WTC11 (cell line): ENCODE results near the gene ANTXR2. TPM values are rescaled to one million over a fixed set of nuclear protein-coding genes. Genes with fewer than 3 reads are reported as not detected.

Experiments used
- ATAC-seq: fragments of 200-7000 bp; cut with Tn5 transposase; 2 replicates; pipeline ENCODE4 v1.10.0; 2021; ENCODE audit warnings: mild to moderate bottlenecking, moderate library complexity
- CTCF ChIA-PET: fragments of 300-600 bp; sonication (Branson Sonifier 250); formaldehyde crosslinking; loops from one replicate; lab custom pipeline; 2021; ENCODE audit warnings: antibody characterized with exemption; lab: Charles Lee
- POLR2A ChIA-PET: fragments of 350-600 bp; sonication (Branson Sonifier 250); formaldehyde crosslinking; loops from one replicate; lab custom pipeline; 2021; ENCODE audit warnings: antibody characterized with exemption; lab: Charles Lee
- DNase-seq: peaks from one replicate; pipeline ENCODE4 v3.0.0; 2021; ENCODE audit warnings: low spot score
- H3K27ac Mint-ChIP-seq: 2 replicates; pipeline ENCODE4 v1.8.0; 2021; ENCODE audit warnings: mixed read lengths
- H3K27me3 Mint-ChIP-seq: 2 replicates; pipeline ENCODE4 v1.8.0; 2021; ENCODE audit warnings: low read depth, mild to moderate bottlenecking, moderate library complexity, mixed read lengths
- H3K36me3 Mint-ChIP-seq: 2 replicates; pipeline ENCODE4 v1.8.0; 2021; ENCODE audit warnings: mixed read lengths
- H3K4me1 Mint-ChIP-seq: 2 replicates; pipeline ENCODE4 v1.8.0; 2022; ENCODE audit warnings: mixed read lengths
- H3K4me3 Mint-ChIP-seq: 2 replicates; pipeline ENCODE4 v1.8.0; 2021; ENCODE audit warnings: mild to moderate bottlenecking, moderate library complexity, mixed read lengths
- H3K9me3 Mint-ChIP-seq: 2 replicates; pipeline ENCODE4 v1.8.0; 2021; ENCODE audit warnings: mixed read lengths
- CREM ChIP-seq: sonication (generic); formaldehyde crosslinking; IDR thresholded peaks from 2 replicates; pipeline ENCODE4 v1.8.1; 2022; ENCODE audit warnings: mild to moderate bottlenecking, missing genetic modification reagents, moderate library complexity
- E2F5 ChIP-seq: sonication (generic); formaldehyde crosslinking; IDR thresholded peaks from 2 replicates; pipeline ENCODE4 v1.8.1; 2022; ENCODE audit warnings: mild to moderate bottlenecking, moderate library complexity, missing genetic modification reagents
- GABPB1 ChIP-seq: sonication (generic); formaldehyde crosslinking; IDR thresholded peaks from 2 replicates; pipeline ENCODE4 v1.8.1; 2023; ENCODE audit warnings: mild to moderate bottlenecking, missing genetic modification reagents
- KAT7 ChIP-seq: sonication (generic); formaldehyde crosslinking; IDR thresholded peaks from 2 replicates; pipeline ENCODE4 v1.8.1; 2023; ENCODE audit warnings: missing genetic modification reagents, mild to moderate bottlenecking, borderline replicate concordance
- NR1H2 ChIP-seq: sonication (generic); formaldehyde crosslinking; IDR thresholded peaks from 2 replicates; pipeline ENCODE4 v1.9.0; 2021; ENCODE audit warnings: mild to moderate bottlenecking, moderate library complexity, missing genetic modification reagents
- RELA ChIP-seq: sonication (generic); formaldehyde crosslinking; IDR thresholded peaks from 2 replicates; pipeline ENCODE4 v1.8.1; 2022; ENCODE audit warnings: missing genetic modification reagents, mild to moderate bottlenecking, borderline replicate concordance
- SMAD3 ChIP-seq: sonication (generic); formaldehyde crosslinking; IDR thresholded peaks from 2 replicates; pipeline ENCODE4 v1.8.0; 2022; ENCODE audit warnings: missing genetic modification reagents, mild to moderate bottlenecking, borderline replicate concordance
- SMAD4 ChIP-seq: sonication (generic); formaldehyde crosslinking; IDR thresholded peaks from 2 replicates; pipeline ENCODE4 v1.8.0; 2022; ENCODE audit warnings: mild to moderate bottlenecking, missing genetic modification reagents
- SP1 ChIP-seq: sonication (generic); formaldehyde crosslinking; conservative IDR thresholded peaks from 2 replicates; pipeline ENCODE4 v1.8.1; 2022; ENCODE audit warnings: missing genetic modification reagents
- TP53 ChIP-seq: sonication (generic); formaldehyde crosslinking; IDR thresholded peaks from 2 replicates; pipeline ENCODE4 v1.8.1; 2023; ENCODE audit warnings: mild to moderate bottlenecking, missing genetic modification reagents
- ZMAT4 ChIP-seq: fragments of 250-450 bp; sonication (Bioruptor Pico); IDR thresholded peaks from 2 replicates; pipeline ENCODE4 v1.9.0; 2021; ENCODE audit warnings: mild to moderate bottlenecking
- ZNF138 ChIP-seq: sonication (generic); formaldehyde crosslinking; conservative IDR thresholded peaks from 2 replicates; pipeline ENCODE4 v1.8.1; 2022; ENCODE audit warnings: mild to moderate bottlenecking, moderate library complexity, missing genetic modification reagents
- ZNF281 ChIP-seq: sonication (generic); formaldehyde crosslinking; IDR thresholded peaks from 2 replicates; pipeline ENCODE4 v1.8.0; 2023; ENCODE audit warnings: mild to moderate bottlenecking, missing genetic modification reagents
- ZNF317 ChIP-seq: sonication (generic); formaldehyde crosslinking; IDR thresholded peaks from 2 replicates; pipeline ENCODE4 v1.8.1; 2023; ENCODE audit warnings: low read depth, mild to moderate bottlenecking, moderate library complexity, missing genetic modification reagents, borderline replicate concordance
- total RNA-seq: library from RNA; stranded (reverse); gene quantifications from 3 replicates; pipeline ENCODE4 v1.2.3, GENCODE V29; 2021
- TF ChIP-seq, protein P1 (sequence below): sonication (generic); formaldehyde crosslinking; IDR thresholded peaks from 2 replicates; pipeline ENCODE4 v1.8.0; 2022; ENCODE audit warnings: mild to moderate bottlenecking, missing genetic modification reagents
- TF ChIP-seq, protein P2 (sequence below): fragments of 250-450 bp; sonication (Bioruptor Pico); IDR thresholded peaks from 2 replicates; pipeline ENCODE4 v1.9.0; 2021; ENCODE audit warnings: mild to moderate bottlenecking
- TF ChIP-seq, protein P3 (sequence below): sonication (generic); formaldehyde crosslinking; IDR thresholded peaks from 2 replicates; pipeline ENCODE4 v1.8.1; 2023; ENCODE audit warnings: mild to moderate bottlenecking, moderate library complexity, missing genetic modification reagents
- TF ChIP-seq, protein P4 (sequence below): sonication (generic); formaldehyde crosslinking; IDR thresholded peaks from 2 replicates; pipeline ENCODE4 v1.8.1; 2022; ENCODE audit warnings: mild to moderate bottlenecking, missing genetic modification reagents, moderate library complexity, borderline replicate concordance
- TF ChIP-seq, protein P5 (sequence below): fragments of 250-450 bp; sonication (Bioruptor Pico); conservative IDR thresholded peaks from 2 replicates; pipeline ENCODE4 v1.9.0; 2021; ENCODE audit warnings: mild to moderate bottlenecking

The ANTXR2 gene
- total RNA-seq, 1 experiment from 2014 or later = 9.9 TPM

- TF ChIP-seq CREM (no peak), KAT7 (CRISPR knock-in tag) (no peak), NR1H2 (no peak), ZNF281 (CRISPR knock-in tag) (no peak), TP53 (CRISPR knock-in tag) (no peak), E2F5 (CRISPR knock-in tag) (no peak), SMAD4 (CRISPR knock-in tag) (no peak), RELA (no peak)
- TF ChIP-seq, protein P1, sequence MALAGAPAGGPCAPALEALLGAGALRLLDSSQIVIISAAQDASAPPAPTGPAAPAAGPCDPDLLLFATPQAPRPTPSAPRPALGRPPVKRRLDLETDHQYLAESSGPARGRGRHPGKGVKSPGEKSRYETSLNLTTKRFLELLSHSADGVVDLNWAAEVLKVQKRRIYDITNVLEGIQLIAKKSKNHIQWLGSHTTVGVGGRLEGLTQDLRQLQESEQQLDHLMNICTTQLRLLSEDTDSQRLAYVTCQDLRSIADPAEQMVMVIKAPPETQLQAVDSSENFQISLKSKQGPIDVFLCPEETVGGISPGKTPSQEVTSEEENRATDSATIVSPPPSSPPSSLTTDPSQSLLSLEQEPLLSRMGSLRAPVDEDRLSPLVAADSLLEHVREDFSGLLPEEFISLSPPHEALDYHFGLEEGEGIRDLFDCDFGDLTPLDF = no peak
- TF ChIP-seq, protein P2, sequence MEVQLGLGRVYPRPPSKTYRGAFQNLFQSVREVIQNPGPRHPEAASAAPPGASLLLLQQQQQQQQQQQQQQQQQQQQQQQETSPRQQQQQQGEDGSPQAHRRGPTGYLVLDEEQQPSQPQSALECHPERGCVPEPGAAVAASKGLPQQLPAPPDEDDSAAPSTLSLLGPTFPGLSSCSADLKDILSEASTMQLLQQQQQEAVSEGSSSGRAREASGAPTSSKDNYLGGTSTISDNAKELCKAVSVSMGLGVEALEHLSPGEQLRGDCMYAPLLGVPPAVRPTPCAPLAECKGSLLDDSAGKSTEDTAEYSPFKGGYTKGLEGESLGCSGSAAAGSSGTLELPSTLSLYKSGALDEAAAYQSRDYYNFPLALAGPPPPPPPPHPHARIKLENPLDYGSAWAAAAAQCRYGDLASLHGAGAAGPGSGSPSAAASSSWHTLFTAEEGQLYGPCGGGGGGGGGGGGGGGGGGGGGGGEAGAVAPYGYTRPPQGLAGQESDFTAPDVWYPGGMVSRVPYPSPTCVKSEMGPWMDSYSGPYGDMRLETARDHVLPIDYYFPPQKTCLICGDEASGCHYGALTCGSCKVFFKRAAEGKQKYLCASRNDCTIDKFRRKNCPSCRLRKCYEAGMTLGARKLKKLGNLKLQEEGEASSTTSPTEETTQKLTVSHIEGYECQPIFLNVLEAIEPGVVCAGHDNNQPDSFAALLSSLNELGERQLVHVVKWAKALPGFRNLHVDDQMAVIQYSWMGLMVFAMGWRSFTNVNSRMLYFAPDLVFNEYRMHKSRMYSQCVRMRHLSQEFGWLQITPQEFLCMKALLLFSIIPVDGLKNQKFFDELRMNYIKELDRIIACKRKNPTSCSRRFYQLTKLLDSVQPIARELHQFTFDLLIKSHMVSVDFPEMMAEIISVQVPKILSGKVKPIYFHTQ (CRISPR knock-in tag) = no peak
- TF ChIP-seq, protein P3, sequence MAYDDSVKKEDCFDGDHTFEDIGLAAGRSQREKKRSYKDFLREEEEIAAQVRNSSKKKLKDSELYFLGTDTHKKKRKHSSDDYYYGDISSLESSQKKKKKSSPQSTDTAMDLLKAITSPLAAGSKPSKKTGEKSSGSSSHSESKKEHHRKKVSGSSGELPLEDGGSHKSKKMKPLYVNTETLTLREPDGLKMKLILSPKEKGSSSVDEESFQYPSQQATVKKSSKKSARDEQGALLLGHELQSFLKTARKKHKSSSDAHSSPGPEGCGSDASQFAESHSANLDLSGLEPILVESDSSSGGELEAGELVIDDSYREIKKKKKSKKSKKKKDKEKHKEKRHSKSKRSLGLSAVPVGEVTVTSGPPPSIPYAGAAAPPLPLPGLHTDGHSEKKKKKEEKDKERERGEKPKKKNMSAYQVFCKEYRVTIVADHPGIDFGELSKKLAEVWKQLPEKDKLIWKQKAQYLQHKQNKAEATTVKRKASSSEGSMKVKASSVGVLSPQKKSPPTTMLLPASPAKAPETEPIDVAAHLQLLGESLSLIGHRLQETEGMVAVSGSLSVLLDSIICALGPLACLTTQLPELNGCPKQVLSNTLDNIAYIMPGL (CRISPR knock-in tag) = no peak
- TF ChIP-seq, protein P4, sequence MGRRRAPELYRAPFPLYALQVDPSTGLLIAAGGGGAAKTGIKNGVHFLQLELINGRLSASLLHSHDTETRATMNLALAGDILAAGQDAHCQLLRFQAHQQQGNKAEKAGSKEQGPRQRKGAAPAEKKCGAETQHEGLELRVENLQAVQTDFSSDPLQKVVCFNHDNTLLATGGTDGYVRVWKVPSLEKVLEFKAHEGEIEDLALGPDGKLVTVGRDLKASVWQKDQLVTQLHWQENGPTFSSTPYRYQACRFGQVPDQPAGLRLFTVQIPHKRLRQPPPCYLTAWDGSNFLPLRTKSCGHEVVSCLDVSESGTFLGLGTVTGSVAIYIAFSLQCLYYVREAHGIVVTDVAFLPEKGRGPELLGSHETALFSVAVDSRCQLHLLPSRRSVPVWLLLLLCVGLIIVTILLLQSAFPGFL = no peak
Measured at GRCh38 chr4:79998201-79998600, 74.8 kb downstream of the ANTXR2 start (continued).

DNA sequence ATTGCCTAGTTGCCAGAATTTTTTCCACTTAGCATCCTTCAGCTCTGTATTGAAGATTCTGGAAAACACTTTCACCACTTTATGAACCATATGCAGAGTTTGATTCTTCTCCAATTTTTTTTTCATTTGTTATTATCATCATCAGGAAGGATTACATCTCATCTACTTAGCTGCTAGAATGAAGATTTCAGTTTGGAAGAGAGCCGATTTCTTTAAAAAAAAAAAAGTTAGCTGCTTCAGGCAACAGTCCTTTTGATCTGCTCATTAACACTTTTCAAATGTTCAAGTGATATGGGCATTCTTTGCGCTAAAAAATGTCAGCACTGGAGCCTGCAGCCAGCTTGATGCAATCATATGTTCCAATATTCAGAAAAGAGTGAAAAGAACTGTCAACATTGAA, 76.2 kb downstream of the ANTXR2 start:
- DNase-seq (no peak), ATAC-seq (no peak)
- POLR2A ChIA-PET = no interaction called here
- Mint-ChIP-seq H3K4me1 (peaks cover 2% of the 10 kb centered on the region; the same call in 1 of the 2 replicates), H3K27me3 (no peaks in the 10 kb centered on the region), H3K9me3 (peaks cover 1% of the 10 kb centered on the region), H3K27ac (no peak overlapping the region), H3K36me3 (peaks cover 1% of the 10 kb centered on the region; the same call in 1 of the 2 replicates), H3K4me3 (no peak overlapping the region)
- CTCF ChIA-PET = interaction anchor here (0.6 kb wide), 1 partner anchor 1045 kb away, joined by 3 read pairs; no protein-coding TSS in a partner anchor
- TF ChIP-seq ZMAT4 (CRISPR knock-in tag) (no peak), SMAD3 (CRISPR knock-in tag) (no peak), SP1 (no peak), ZNF138 (CRISPR knock-in tag) (no peak), ZNF317 (CRISPR knock-in tag) (no peak), GABPB1 (no peak)
- TF ChIP-seq, protein P5, sequence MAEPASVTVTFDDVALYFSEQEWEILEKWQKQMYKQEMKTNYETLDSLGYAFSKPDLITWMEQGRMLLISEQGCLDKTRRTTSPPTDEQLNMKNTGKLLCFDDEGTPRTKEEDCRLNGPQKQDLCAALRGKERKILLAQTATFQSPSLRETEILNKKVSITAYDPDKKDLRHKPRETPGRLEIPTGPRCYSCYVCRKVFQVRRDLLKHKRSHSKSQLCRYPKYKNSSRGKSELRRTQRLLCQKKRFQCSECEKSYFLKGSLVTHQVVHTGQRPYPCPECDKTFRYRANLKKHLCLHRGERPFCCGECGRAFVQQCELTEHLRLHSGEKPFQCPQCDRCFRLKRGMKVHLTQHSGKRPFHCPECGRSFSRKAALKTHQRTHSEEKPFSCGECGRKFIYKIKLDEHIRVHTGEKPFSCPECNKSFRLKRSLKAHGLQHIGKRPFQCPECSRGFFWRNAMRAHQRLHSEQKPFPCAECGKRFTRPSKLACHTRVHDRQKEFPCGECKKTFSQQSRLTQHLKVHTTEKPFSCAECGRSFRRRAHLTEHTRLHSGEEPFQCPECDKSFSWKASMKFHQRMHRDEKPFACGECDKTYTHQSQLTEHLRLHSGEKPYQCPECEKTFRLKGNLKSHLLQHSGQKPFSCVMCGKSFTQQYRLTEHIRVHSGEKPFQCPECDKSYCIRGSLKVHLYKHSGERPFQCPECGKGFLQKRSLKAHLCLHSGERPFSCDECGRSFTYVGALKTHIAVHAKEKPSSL (CRISPR knock-in tag) = no peak
- TF ChIP-seq, protein P3 (CRISPR knock-in tag) = no peak
